Sigmoid colon (tissue), 7 donors: Measurements from ENCODE around the gene MRPL28. TPM values are rescaled to one million over a fixed set of nuclear protein-coding genes. Genes with fewer than 3 reads are reported as not detected.
"Not testable (repeated sequence)": the region's sequence is repeated elsewhere in the genome, so short reads cannot be mapped to it uniquely, and the experiment has no call there.

ENCODE experiments used
- DNase-seq: peaks from one replicate; pipeline ENCODE4 v3.0.0-alpha.2; 2019
- H3K27ac ChIP-seq, 4 donors: fragments of 200-600 bp; sonication (generic); one replicate each; pipeline ENCODE4 v1.5.1; 2016 to 2019; ENCODE audit warnings: mild to moderate bottlenecking in 1 of 4
- H3K27me3 ChIP-seq, 3 donors: fragments of 200-600 bp; sonication (generic); one replicate each; pipeline ENCODE4 v1.5.1; 2019; ENCODE audit warnings: mild to moderate bottlenecking in 1 of 3
- H3K36me3 ChIP-seq, 4 donors: fragments of 200-600 bp; sonication (generic); one replicate each; pipeline ENCODE4 v1.5.1; 2016 to 2019
- H3K4me1 ChIP-seq, 4 donors: fragments of 200-600 bp; sonication (generic); one replicate each; pipeline ENCODE4 v1.5.1; 2017 to 2019
- H3K4me3 ChIP-seq, 4 donors: fragments of 200-600 bp; sonication (generic); one replicate each; pipeline ENCODE4 v1.5.1; 2017 to 2019; ENCODE audit warnings: mild to moderate bottlenecking in 2 of 4, moderate library complexity in 1 of 4
- H3K9me3 ChIP-seq, 4 donors: fragments of 200-600 bp in 3 of 4; sonication (generic) in 3 of 4; one replicate each; pipeline versions ENCODE4 v1.5.1 to v1.6.1; 2013 to 2019
- CTCF ChIP-seq, 4 experiments: fragments of 450-650 bp in 3 of 4; fragments of 200-600 bp in 1 of 4; IDR thresholded peaks; one replicate each; pipeline ENCODE4 v1.5.1; 2016 to 2019; ENCODE audit warnings: antibody characterized with exemption in 4 of 4, mild to moderate bottlenecking in 3 of 4, moderate library complexity in 2 of 4
- EP300 ChIP-seq, 4 donors: sonication (generic); formaldehyde crosslinking; IDR thresholded peaks; one replicate each; pipeline ENCODE4 v1.6.1; 2017; ENCODE audit warnings: antibody characterized with exemption in 4 of 4
- POLR2A ChIP-seq, 2 donors: fragments of 450-650 bp; IDR thresholded peaks; one replicate each; pipeline ENCODE4 v1.6.1; 2016; ENCODE audit warnings: antibody characterized with exemption in 2 of 2, mild to moderate bottlenecking in 2 of 2, moderate library complexity in 2 of 2
- POLR2AphosphoS5 ChIP-seq, 4 donors: sonication (generic); formaldehyde crosslinking; IDR thresholded peaks; one replicate each; pipeline ENCODE4 v1.6.1; 2017; ENCODE audit warnings: antibody characterized with exemption in 4 of 4
- WGBS, 2 donors: extraction: QIAGEN DNeasy Blood & Tissue Kit; methylation state at CpG; one replicate each; pipeline ENCODE4 v1.1.7; 2013; 5-methylcytosine and 5-hydroxymethylcytosine counted together
- intact Hi-C: fragments of 100-400 bp; cut with DNase I; formaldehyde crosslinking; loops from one replicate; pipeline ENCODE4 v1.15.1; 2023
- polyA plus RNA-seq, 3 donors: library from polyadenylated mRNA; stranded (reverse); fragments of 200-250 nt; gene quantifications; one replicate each; pipeline ENCODE4 v1.2.3, GENCODE V29; 2013
- total RNA-seq, 4 donors: library from RNA; depleted of rRNA; stranded (reverse); fragments of >200 nt; gene quantifications; one replicate each; pipeline ENCODE4 v1.1.0, GENCODE V29; 2016
- donor health status: healthy with polysubstance abuse.
- donor health status: Bipolar disorder and iron deficiency.
- donor health status: healthy.

MRPL28 gene
- total RNA-seq = 10 to 100 TPM; 49.6 to 77.4 (median 62.0) TPM
- polyA plus RNA-seq = 10 to 100 TPM; 74.5 to 95.9 (median 78.4) TPM

DNA sequence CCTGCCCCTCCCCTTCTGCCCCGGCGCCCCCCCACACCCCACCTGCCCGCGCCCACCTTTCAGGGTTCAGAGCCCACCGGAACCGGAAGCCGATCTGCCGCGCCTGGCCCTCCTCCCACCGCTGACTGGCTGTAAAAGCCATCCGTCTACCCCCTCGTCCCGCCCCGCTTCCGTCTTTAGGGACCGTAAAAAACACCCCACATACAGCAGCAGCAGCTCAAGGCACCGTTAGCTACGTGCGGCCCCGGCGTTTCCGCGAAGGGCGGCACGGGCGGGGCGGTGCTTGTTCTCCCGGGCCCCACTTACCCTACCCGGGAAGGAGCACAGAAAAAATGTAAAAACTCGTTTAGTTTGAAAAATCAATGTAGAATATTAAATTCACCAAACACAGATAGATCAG lies at the start of gene MRPL28:
Gene MRPL28 (minus strand): TSS at position 96 of the 400 bp plus-strand sequence. CDS start 320 bp downstream, outside the sequence.
- Histone ChIP-seq H3K27me3 (no peaks in the 10 kb centered on the region), H3K36me3 (peaks cover 14 to 69% (median 35%) of the 10 kb centered on the region in 4 donors), H3K4me3 (peak within 1 kb of the TSS; percentile 44 to 59 (median 55)), H3K9me3 (no peaks in the 10 kb centered on the region), H3K4me1 (peaks cover 3 to 20% (median 18%) of the 10 kb centered on the region in 4 donors), H3K27ac (peak within 1 kb of the TSS; percentile 76 to 79 (median 76))
- peak; percentile 98 for DNase-seq
- TF ChIP-seq POLR2A (IDR thresholded peaks at IDR 0.05) = no peak
- TF ChIP-seq EP300 (IDR thresholded peaks at IDR 0.05) = no peak
- TF ChIP-seq CTCF (IDR thresholded peaks at IDR 0.05) = no peak
- TF ChIP-seq POLR2AphosphoS5 (IDR thresholded peaks at IDR 0.05) = peak; percentile 14 to 79 (median 53)
- intact Hi-C loops = loop anchor here (5.0 kb wide), 1 partner anchor 48 kb away; no protein-coding TSS in a partner anchor
- WGBS, 2 donors = 1% methylated on average over 30 of the region's 30 CpGs

DNA sequence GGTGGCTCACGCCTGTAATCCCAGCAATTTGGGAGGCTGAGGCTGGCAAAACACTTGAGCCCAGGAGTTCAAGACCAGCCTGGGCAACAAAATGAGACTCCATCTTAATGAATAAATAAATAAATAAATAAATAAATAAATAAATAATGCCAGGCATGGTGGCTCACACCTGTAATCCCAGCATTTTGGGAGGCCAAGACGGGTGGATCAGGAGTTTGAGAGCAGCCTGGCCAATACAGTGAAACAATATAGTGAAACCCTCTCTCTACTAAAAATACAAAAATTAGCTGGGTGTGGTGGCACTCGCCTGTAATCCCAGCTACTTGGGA lies 44.8 kb upstream of the MRPL28 start:
- H3K4me3 ChIP-seq, DNase-seq, H3K9me3 ChIP-seq, intact Hi-C loops, H3K4me1 ChIP-seq, H3K27me3 ChIP-seq, H3K27ac ChIP-seq: not testable (repeated sequence)
- 96 to 98% methylated on average over 3 of the region's 3 CpGs for WGBS, 2 donors
- H3K36me3 ChIP-seq = peaks cover 0 to 20% (median 4%) of the 10 kb centered on the region in 4 donors

- H3K9me3 ChIP-seq = no peaks in the 10 kb centered on the region
- H3K4me3 ChIP-seq = no peak overlapping the region
- H3K27me3 ChIP-seq = no peaks in the 10 kb centered on the region
- no peaks in the 10 kb centered on the region for H3K4me1 ChIP-seq
- intact Hi-C loops = no loop called here
- 81 to 91% methylated on average over 21 of the region's 21 CpGs for WGBS, 2 donors
- TF ChIP-seq POLR2AphosphoS5 (IDR thresholded peaks at IDR 0.05) (no peak), CTCF (IDR thresholded peaks at IDR 0.05) (no peak), EP300 (IDR thresholded peaks at IDR 0.05) (no peak), POLR2A (IDR thresholded peaks at IDR 0.05) (no peak)
- H3K27ac ChIP-seq = no peak overlapping the region
- no peak for DNase-seq
- H3K36me3 ChIP-seq = peaks cover 0 to 25% (median 4%) of the 10 kb centered on the region in 4 donors
Measured at GRCh38 chr16:414395-415169, 44.2 kb upstream of the MRPL28 start.

DNA sequence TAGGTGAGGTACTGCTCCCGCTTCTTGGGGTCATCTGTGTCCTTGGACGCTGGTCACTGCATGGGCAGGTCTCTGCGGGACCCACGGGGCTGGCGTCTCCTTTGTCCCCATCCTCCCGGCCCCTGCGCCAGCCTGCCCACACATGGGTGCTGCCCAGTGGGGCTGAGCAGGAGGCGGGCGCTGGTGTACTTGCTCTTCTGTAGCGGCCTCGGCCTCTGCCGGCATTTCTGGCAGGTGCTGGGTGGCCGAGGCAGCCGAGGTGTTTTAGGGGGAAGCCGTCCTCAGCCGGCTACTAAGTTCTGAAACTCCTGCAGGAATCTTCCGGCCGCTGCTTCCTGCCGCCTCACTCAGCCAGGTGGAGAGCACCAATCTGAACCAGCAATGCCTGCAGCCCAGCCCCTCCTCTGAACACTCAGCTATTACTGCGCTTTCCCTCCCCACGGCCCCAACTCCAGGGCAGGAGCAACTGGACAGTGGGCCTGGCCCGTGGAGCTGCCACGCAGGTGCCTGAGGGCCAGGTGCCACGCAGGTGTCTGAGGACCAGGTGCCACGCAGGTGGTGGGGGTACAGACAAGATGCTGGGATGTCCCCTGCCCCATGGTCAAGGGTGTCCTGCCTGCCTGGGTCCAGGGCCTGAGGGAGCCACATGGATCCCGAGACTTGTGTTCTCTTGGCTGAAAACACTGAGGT lies 41.4 kb upstream of the MRPL28 start:
- TF ChIP-seq EP300 (IDR thresholded peaks at IDR 0.05) = no peak
- no peak for TF ChIP-seq POLR2A (IDR thresholded peaks at IDR 0.05)
- no peak for TF ChIP-seq POLR2AphosphoS5 (IDR thresholded peaks at IDR 0.05)
- TF ChIP-seq CTCF (IDR thresholded peaks at IDR 0.05) = no peak
- 95% methylated on average over 26 of the region's 26 CpGs for WGBS, 2 donors
- intact Hi-C loops = no loop called here
- Histone ChIP-seq H3K27ac (no peak overlapping the region), H3K9me3 (no peaks in the 10 kb centered on the region), H3K27me3 (no peaks in the 10 kb centered on the region), H3K36me3 (peaks cover 0 to 38% (median 4%) of the 10 kb centered on the region in 4 donors), H3K4me1 (no peaks in the 10 kb centered on the region), H3K4me3 (no peak overlapping the region)
- no peak for DNase-seq

DNA sequence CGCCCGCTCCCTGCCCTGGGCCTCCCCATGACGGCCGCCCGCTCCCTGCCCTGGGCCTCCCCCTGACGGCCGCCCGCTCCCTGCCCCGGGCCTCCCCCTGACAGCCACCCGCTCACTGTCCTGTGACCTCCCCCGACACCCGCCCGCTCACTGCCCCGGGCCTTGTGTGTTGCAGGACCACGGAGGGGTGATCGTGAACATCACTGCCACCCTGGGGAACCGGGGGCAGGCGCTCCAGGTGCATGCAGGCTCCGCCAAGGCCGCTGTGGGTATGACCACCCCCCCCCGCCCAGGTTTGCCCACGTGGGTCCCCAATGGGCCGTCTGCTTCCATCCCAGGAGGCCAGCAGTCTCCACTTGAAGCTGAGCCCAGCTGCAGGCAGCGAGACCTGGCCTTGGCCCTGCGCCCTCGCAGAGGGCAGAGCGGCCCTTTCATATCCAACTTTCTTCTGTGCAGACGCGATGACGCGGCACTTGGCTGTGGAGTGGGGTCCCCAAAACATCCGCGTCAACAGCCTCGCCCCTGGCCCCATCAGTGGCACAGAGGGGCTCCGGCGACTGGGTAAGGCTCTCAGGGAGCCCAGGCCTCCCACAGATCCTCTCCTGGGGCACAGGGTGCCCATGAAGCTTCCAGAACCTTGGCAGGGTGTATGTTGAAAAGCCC lies 40.3 kb upstream of the MRPL28 start:
- Histone ChIP-seq H3K9me3 (no peaks in the 10 kb centered on the region), H3K36me3 (peaks cover 0 to 38% (median 4%) of the 10 kb centered on the region in 4 donors), H3K27me3 (no peaks in the 10 kb centered on the region), H3K4me3 (no peak overlapping the region), H3K27ac (no peak overlapping the region), H3K4me1 (no peaks in the 10 kb centered on the region)
- 92 to 93% methylated on average over 36 of the region's 36 CpGs for WGBS, 2 donors
- no peak for TF ChIP-seq CTCF (IDR thresholded peaks at IDR 0.05)
- intact Hi-C loops = no loop called here
- no peak for DNase-seq
